ENCODE results near the gene THRA. TPM values are rescaled to one million over a fixed set of nuclear protein-coding genes. Genes with fewer than 3 reads are reported as not detected.
"Not testable (repeated sequence)": the region's sequence is repeated elsewhere in the genome, so short reads cannot be mapped to it uniquely, and the experiment has no call there.

THRA gene
- polyA plus RNA-seq, 1 experiment, result 43.3 TPM

- CTCF ChIA-PET, result interaction anchor here (1.8 kb wide), 1 partner anchor 9 kb away, joined by 9 read pairs; the partner anchor contains the start of gene CASC3
- POLR2A ChIA-PET, result no interaction called here
- Histone ChIP-seq H3K27me3 (ENCODE audit: control insufficient read depth, insufficient read depth, low read length) (no peaks in the 10 kb centered on the region), H3K4me3 (ENCODE audit: low read depth, low read length) (no peak overlapping the region), H3K36me3 (ENCODE audit: control insufficient read depth, insufficient read depth, low read length) (peaks cover 31% of the 10 kb centered on the region)
- no peak for DNase-seq (ENCODE audit: low read depth)
- TF ChIP-seq, protein P1, sequence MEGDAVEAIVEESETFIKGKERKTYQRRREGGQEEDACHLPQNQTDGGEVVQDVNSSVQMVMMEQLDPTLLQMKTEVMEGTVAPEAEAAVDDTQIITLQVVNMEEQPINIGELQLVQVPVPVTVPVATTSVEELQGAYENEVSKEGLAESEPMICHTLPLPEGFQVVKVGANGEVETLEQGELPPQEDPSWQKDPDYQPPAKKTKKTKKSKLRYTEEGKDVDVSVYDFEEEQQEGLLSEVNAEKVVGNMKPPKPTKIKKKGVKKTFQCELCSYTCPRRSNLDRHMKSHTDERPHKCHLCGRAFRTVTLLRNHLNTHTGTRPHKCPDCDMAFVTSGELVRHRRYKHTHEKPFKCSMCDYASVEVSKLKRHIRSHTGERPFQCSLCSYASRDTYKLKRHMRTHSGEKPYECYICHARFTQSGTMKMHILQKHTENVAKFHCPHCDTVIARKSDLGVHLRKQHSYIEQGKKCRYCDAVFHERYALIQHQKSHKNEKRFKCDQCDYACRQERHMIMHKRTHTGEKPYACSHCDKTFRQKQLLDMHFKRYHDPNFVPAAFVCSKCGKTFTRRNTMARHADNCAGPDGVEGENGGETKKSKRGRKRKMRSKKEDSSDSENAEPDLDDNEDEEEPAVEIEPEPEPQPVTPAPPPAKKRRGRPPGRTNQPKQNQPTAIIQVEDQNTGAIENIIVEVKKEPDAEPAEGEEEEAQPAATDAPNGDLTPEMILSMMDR (IDR thresholded peaks at IDR 0.05; ENCODE audit: insufficient read depth, low read depth, low read length), result no peak
Observed at GRCh38 chr17:40130352-40131042, 67.7 kb downstream of the THRA start.

- ChIA-PET CTCF (interaction anchor here (1.0 to 1.6 kb wide), 3 partner anchors 9 to 48 kb away, joined by 3 read pairs; no protein-coding TSS in a partner anchor), POLR2A (interaction anchor here (0.6 kb wide), 1 partner anchor 9 kb away, joined by 3 read pairs; no protein-coding TSS in a partner anchor)
- TF ChIP-seq, protein P1 (IDR thresholded peaks at IDR 0.05; ENCODE audit: insufficient read depth, low read depth, low read length), result no peak
- Histone ChIP-seq H3K4me3 (ENCODE audit: low read depth, low read length) (no peak overlapping the region), H3K36me3 (ENCODE audit: control insufficient read depth, insufficient read depth, low read length) (peaks cover 19% of the 10 kb centered on the region), H3K27me3 (ENCODE audit: control insufficient read depth, insufficient read depth, low read length) (no peaks in the 10 kb centered on the region)
- no peak for DNase-seq (ENCODE audit: low read depth)
Observed at GRCh38 chr17:40134184-40134583, 71.4 kb downstream of the THRA start.

GRCh38 chr17:40135817-40136216, 73.1 kb downstream of the THRA start:
- POLR2A ChIA-PET, result no interaction called here

GRCh38 chr17:40139566-40140058, 76.8 kb downstream of the THRA start:
- TF ChIP-seq, protein P1 (IDR thresholded peaks at IDR 0.05; ENCODE audit: insufficient read depth, low read depth, low read length), result no peak
- no peak for DNase-seq (ENCODE audit: low read depth)
- H3K36me3 ChIP-seq (ENCODE audit: control insufficient read depth, insufficient read depth, low read length), result peaks cover 6% of the 10 kb centered on the region
- H3K4me3 ChIP-seq (ENCODE audit: low read depth, low read length), result peak overlapping the region; percentile 50
- H3K27me3 ChIP-seq (ENCODE audit: control insufficient read depth, insufficient read depth, low read length), result no peaks in the 10 kb centered on the region
- ChIA-PET CTCF (interaction anchor here (0.7 to 2.6 kb wide), 9 partner anchors 10 to 124 kb away, joined by 3 to 14 read pairs (median 7); partner anchors contain the start of gene CSF3), POLR2A (no interaction called here)

More at GRCh38 chr17:40135817-40136216, 73.1 kb downstream of the THRA start:
- DNase-seq (ENCODE audit: low read depth), result no peak
- TF ChIP-seq, protein P1 (IDR thresholded peaks at IDR 0.05; ENCODE audit: insufficient read depth, low read depth, low read length), result no peak
- peaks cover 11% of the 10 kb centered on the region for H3K36me3 ChIP-seq (ENCODE audit: control insufficient read depth, insufficient read depth, low read length)
- H3K4me3 ChIP-seq (ENCODE audit: low read depth, low read length), result no peak overlapping the region
- CTCF ChIA-PET, result interaction anchor here (1.5 to 1.6 kb wide), 2 partner anchors 11 to 12 kb away, joined by 3 read pairs; no protein-coding TSS in a partner anchor
- no peaks in the 10 kb centered on the region for H3K27me3 ChIP-seq (ENCODE audit: control insufficient read depth, insufficient read depth, low read length)

DNA sequence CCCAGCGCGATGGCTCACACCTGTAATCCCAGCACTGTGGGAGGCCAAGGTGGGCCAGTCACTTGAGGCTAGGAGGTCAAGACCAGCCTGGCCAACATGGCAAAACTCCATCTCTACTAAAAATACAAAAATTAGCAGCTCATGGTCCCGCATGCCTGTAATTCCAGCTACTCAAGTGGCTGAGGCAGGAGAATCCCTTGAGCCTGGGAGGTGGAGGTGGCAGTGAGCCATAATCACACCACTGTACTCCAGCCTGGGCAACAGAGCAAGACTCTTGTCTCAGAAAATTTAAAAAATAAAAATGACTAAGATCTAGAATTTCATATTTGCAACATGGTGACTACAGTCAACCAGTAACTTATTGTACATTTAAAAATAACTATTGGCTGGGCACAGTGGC, 80.4 kb downstream of the THRA start:
- DNase-seq (ENCODE audit: low read depth); H3K36me3 ChIP-seq (ENCODE audit: control insufficient read depth, insufficient read depth, low read length); H3K4me3 ChIP-seq (ENCODE audit: low read depth, low read length); POLR2A ChIA-PET; H3K27me3 ChIP-seq (ENCODE audit: control insufficient read depth, insufficient read depth, low read length); CTCF ChIA-PET: not testable (repeated sequence)

Small RNA genes lying within 50 kb of the gene (small RNA-seq; reads per million reads assigned to genes)
- 56.5 reads per million, percentile 89 among the genes with 10 or more reads in this experiment for gene SNORD124 (ENCODE audit: insufficient read length, low read depth, low replicate concordance)

Other genes starting within 250 kb of the THRA start
- not detected in 2 replicates for gene IKZF3, start 198.7 kb upstream of the THRA start, polyA plus RNA-seq (2011; rRNA removed)
- not detected in 2 replicates for gene ZPBP2, start 194.8 kb upstream of the THRA start, polyA plus RNA-seq (2011; rRNA removed)
- gene GSDMB, start 144.3 kb upstream of the THRA start, polyA plus RNA-seq (2011; rRNA removed), result 3.8 and 5.1 TPM in 2 replicates
- gene ORMDL3, start 135.4 kb upstream of the THRA start, polyA plus RNA-seq (2011; rRNA removed), result 78.3 and 96.7 TPM in 2 replicates
- not detected in 2 replicates for gene LRRC3C, start 135.2 kb upstream of the THRA start, polyA plus RNA-seq (2011; rRNA removed)
- not detected in 2 replicates for gene GSDMA, start 100.0 kb upstream of the THRA start, polyA plus RNA-seq (2011; rRNA removed)
- 57.0 and 104 TPM in 2 replicates for gene PSMD3, start 82.2 kb upstream of the THRA start, polyA plus RNA-seq (2011; rRNA removed)
- gene CSF3, start 47.5 kb upstream of the THRA start, polyA plus RNA-seq (2011; rRNA removed), result not detected in 2 replicates
- 40.1 and 55.2 TPM in 2 replicates for gene MED24, start 8.6 kb upstream of the THRA start, polyA plus RNA-seq (2011; rRNA removed)
- 1.9 and 2.3 TPM in 2 replicates for gene NR1D1, start 37.6 kb downstream of the THRA start, polyA plus RNA-seq (2011; rRNA removed)
- 36.7 and 69.0 TPM in 2 replicates for gene MSL1, start 59.0 kb downstream of the THRA start, polyA plus RNA-seq (2011; rRNA removed)
- 27.8 and 35.1 TPM in 2 replicates for gene CASC3, start 77.6 kb downstream of the THRA start, polyA plus RNA-seq (2011; rRNA removed)
- 2.3 and 3.8 TPM in 2 replicates for gene RAPGEFL1, start 114.5 kb downstream of the THRA start, polyA plus RNA-seq (2011; rRNA removed)
- gene WIPF2, start 156.3 kb downstream of the THRA start, polyA plus RNA-seq (2011; rRNA removed), result 7.9 and 8.1 TPM in 2 replicates
- gene CDC6, start 224.9 kb downstream of the THRA start, polyA plus RNA-seq (2011; rRNA removed), result 5.6 and 9.8 TPM in 2 replicates
- 6.3 and 6.5 TPM in 2 replicates for gene RARA, start 246.2 kb downstream of the THRA start, polyA plus RNA-seq (2011; rRNA removed)

Measured in BJ (cell line).